HG02973 (cell line): Measurements from ENCODE around the gene COX6A2.
"Not testable (repeated sequence)": the region's sequence is repeated elsewhere in the genome, so short reads cannot be mapped to it uniquely, and the experiment has no call there.

Experiments
- ATAC-seq: cut with Tn5 transposase; IDR thresholded peaks from one replicate; pipeline ENCODE4 v1.9.1; 2021; ENCODE audit warnings: moderate library complexity; ENCODE audit not compliant: unreplicated experiment

Gene COX6A2

DNA sequence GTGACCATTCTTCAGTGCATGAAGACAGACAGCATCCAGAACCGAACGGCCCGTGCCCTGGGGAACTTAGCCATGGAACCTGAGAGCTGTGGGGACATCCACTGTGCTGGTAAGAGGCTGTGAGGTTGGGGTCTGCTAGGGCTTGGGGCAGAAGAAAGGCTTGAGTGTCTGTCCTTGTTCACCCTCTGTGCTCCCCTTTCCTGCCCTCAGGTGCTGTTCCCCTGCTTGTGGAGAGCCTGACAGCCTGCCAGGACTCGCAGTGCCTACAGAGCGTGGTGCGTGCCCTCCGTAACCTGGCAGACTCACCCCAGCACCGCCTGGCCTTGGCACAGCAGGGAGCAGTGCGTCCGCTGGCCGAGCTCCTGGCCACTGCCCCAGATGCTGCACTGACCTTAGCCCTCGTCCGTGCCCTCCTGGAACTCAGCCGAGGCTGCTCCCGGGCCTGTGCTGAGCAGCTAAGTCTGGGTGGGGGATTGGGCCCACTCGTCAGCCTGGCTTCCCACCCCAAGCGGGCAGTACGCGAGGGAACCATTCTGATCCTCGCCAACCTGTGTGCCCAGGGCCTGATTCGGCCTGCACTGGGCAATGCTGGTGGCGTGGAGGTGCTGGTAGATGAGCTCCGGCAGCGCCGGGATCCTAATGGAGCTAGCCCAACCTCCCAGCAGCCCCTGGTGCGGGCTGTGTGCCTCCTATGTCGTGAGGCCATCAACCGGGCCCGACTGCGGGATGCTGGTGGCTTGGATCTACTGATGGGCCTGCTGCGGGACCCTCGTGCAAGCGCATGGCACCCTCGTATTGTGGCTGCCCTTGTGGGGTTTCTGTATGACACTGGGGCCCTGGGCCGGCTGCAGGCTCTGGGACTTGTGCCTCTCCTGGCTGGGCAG, 34.0 kb upstream of the COX6A2 start:
- ATAC-seq: no peak

GRCh38 chr16:31461201-31461920, 33.2 kb upstream of the COX6A2 start:
- no peak for ATAC-seq

GRCh38 chr16:31460582-31461002, 32.4 kb upstream of the COX6A2 start:
- no peak for ATAC-seq

GRCh38 chr16:31459687-31460581, 31.8 kb upstream of the COX6A2 start:
- peak; percentile 62 for ATAC-seq

GRCh38 chr16:31458844-31459686, 30.9 kb upstream of the COX6A2 start, which contains the start of gene ARMC5:
Gene ARMC5, plus strand, starts transcription at chr16:31459501. Its CDS starts 24 bp downstream, at chr16:31459525.
- peak; percentile 65 for ATAC-seq

DNA sequence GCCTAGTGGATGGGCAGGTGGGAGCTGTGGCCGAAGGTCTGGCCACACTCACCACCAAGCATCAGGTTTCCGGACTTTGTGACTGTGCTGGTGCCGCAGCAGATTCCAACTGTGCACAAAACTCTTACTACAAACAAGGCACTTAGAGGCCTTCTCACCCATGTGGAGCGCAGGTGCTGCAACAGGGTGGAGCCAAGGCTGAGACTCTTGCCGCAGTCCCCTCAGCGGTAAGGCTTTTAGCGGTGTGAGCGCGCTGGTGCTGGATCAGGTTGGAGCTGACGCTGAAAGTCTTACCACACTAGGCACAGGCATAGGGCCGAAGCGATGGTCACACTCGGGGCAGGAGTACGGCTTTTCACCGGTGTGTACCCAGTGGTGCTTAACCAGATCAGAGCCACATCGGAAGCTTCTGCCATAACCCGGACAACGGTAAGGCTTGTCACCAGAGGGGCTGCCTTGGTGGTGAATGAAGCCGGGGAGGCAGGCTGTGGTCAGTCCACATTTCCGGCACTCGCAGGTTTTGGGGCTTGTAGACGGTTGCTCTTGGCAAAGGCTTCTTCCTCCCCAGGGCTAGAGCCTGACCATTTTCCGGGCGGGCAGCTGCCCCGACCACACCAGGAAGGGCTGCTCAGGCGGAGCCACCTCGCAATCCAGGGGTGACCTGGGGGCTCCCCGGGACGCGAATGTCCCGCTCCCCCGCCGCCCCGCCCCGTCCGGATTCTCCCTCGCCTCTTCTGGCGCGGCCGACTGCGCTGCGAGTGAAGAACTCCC, 30.1 kb upstream of the COX6A2 start:
- no peak for ATAC-seq

DNA sequence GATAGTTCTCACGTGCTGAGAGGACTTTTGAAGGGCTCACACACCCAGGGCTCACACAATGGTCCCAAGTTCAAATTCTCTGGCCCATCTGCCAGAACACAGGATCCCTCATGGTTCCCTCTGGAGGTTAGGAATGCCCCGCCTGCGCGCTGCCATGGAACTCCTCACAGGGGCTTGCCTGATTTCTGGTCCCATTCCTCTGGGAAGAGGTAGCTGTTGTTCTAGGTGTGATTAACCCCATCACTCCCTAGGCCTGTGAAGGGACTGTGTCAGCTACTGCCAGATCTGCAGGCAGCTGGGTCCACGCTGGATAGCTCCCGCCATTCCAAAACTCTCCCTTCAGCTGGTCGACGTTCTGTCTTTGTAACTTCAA, 28.8 kb upstream of the COX6A2 start:
- ATAC-seq: no peak

DNA sequence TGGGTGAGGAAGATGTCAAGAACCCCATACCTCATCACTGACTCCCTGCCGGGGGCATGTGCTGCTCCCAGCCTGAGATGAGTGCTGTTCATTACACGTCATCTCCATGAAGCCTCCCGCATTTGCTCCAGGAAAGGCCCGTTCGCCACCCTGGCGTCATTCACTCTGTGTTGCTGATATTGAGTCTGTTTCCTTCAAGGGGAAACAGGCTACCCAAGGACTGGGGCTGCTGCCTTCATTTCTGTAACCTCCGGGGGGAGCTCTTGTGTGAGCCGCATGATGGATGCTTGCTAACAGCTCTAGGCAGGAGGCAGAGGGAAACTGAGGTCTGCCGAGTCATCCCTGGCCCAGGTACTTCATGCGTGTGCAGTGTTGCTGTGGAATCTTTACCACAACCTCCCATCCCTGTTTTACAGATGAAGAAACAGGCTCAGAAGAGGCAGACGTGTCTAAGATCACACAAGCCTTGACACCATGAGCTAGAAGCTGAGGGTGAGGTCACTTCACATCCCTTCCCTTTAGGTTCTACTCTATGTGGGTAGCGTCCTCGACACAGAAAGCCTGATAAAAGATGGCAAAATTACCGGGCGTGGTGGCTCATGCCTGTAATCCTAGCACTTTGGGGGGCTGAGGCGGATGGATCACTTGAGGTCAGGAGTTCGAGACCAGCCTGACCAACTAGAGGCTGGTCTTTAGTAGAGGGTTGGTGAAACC, 27.6 kb upstream of the COX6A2 start:
- no peak for ATAC-seq

DNA sequence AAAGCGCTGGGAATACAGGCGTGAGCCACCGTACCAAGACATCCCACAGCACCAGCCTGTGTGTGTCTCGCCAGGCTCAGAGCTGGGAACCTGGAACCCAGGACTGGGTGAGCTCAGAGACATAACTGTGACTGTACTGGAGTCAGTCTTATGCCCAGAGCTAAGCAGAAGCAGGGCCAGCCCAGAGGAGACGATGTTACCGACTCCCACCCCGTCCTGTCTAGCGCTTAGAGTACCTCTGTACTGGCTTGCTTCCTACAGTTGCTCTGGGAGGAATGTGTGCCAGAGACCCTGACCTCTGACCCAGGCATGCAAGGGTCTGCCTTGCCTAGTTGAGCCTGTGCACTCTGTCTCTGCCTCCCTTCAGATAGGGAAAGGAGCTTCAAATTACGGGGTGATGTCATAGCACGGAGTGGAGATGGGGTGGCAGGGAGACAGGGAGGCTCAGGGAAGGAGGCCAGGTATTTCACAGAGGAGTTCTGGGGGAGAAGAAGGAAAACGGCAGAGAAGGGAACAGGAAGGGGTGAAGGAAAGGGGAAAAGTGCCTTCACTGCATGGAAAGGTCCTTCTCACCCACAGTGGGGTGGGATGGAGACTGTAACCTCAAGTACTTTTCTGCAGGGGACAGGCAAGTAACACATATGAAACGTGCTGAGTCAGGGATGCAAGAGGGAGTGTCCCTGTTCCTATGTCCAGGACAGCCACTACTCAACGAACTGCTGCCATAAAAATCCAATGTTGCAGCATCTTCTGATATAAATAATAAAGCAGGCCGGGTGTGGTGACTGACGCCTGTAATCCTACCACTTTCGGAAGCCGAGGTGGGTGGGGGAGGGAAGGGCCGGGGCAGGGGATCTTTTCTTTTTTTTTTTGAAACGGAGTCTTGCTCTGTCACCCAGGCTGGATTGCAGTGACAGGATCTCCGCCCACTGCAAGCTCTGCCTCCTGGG, 25.4 kb upstream of the COX6A2 start:
- ATAC-seq: no peak

- ATAC-seq: no peak
These were observed 24.5 kb upstream of the COX6A2 start for GRCh38 chr16:31452631-31453106.

DNA sequence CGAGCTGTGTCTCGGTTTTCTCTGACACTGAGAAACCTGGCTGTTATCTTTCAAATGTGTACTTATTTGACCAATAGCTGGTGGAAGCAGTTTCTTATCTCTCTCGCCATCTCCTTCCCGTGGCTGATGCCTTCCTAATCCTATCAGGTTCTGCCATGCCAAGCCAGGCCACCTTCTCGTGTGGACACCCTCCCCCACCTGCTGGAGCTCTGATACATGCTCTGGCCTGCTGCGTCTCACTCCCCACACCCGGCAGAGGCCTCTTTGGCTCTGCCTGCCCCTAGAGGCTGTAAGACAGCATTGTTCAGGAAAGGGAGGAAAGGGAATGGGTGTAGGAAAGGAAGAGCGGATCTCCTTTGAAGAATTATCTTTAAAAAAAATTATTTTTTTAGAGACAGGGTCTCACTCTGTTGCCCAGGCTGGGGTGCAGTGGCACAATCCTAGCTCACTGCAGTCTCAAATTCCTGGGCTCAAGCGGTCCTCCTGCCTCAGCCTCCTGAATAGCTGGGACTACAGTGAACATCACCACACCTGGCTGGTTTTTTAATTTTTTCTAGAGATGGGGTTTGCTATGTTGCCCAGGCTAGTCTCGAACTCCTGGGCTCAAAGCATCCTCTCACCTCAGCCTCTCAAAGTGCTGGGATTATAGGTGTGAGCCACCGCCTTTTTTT, 23.7 kb upstream of the COX6A2 start:
- no peak for ATAC-seq

DNA sequence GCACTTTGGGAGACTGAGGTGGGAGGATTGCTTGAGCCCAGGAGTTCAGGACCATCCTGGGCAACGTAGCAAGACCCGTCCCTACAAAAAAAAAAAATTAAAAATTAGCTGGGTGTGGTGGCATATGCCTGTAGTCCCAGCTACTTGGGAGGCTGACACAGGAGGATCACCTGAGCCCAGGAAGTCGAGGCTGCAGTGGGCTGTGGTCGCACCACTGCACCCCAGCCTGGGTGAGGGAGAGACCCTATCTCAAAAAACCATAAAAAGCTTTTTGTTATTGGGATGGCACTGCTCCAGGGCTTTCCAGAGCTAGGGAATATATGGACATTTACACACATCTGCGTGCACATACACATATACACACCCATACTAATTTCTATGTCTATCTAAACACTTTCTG, 23.0 kb upstream of the COX6A2 start:
- no peak for ATAC-seq

- ATAC-seq: not testable (repeated sequence)
These were observed 17.8 kb upstream of the COX6A2 start for GRCh38 chr16:31445931-31446330.

DNA sequence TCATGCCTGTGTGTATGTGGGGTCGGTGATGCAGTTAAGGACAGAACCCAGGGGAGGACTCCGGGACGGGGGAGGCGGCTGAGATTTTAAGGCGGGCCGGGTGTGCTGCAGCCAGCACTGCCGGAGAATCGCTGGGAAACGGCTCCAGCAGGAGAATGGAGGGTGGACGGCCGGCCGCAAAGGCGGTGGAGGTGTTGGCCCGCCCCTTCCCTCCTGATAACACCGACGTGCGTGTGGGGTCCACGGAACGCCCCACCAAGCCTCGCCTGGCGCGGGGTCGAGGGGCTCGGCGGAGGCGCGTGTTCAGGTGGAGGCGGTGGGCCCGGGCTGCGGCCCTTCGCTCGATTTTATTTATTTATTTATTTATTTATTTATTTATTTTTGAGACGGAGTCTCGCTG, 13.8 kb upstream of the COX6A2 start:
- no peak for ATAC-seq

- ATAC-seq: no peak
These were observed 12.5 kb upstream of the COX6A2 start for GRCh38 chr16:31440516-31441184.

- ATAC-seq: no peak
These were observed 11.4 kb upstream of the COX6A2 start for GRCh38 chr16:31439519-31439918.
